DMS153 (cell line): ENCODE results near the gene POU2F1.
"Not testable (repeated sequence)": the region's sequence is repeated elsewhere in the genome, so short reads cannot be mapped to it uniquely, and the experiment has no call there.

ENCODE experiments used
- DNase-seq: peaks from one replicate; lab custom pipeline; 2025; lab: John Stamatoyannopoulos, UW

The POU2F1 gene

GRCh38 chr1:167205306-167206050, 15.2 kb upstream of the POU2F1 start:
- not testable (repeated sequence) for DNase-seq

- DNase-seq, result no peak
Measured at GRCh38 chr1:167206166-167206835, 14.4 kb upstream of the POU2F1 start.

- DNase-seq, result no peak
Measured at GRCh38 chr1:167207940-167208623, 12.6 kb upstream of the POU2F1 start.

- no peak for DNase-seq
Measured at GRCh38 chr1:167208624-167208976, 12.1 kb upstream of the POU2F1 start.

- DNase-seq, result no peak
Measured at GRCh38 chr1:167209044-167209443, 11.6 kb upstream of the POU2F1 start.

- no peak for DNase-seq
Measured at GRCh38 chr1:167210966-167211674, 9.6 kb upstream of the POU2F1 start.

- DNase-seq, result no peak
Measured at GRCh38 chr1:167212025-167212424, 8.7 kb upstream of the POU2F1 start.

- no peak for DNase-seq
Measured at GRCh38 chr1:167216809-167217208, 3.9 kb upstream of the POU2F1 start.

- DNase-seq, result no peak
Measured at GRCh38 chr1:167219194-167219593, 1.5 kb upstream of the POU2F1 start.

GRCh38 chr1:167219646-167220536, 795 bp upstream of the POU2F1 start:
- DNase-seq, result peak; percentile 95

- DNase-seq, result no peak
Measured at GRCh38 chr1:167221126-167221737, 546 bp downstream of the POU2F1 start.

GRCh38 chr1:167221738-167222610, 1.3 kb downstream of the POU2F1 start:
- peak; percentile 64 for DNase-seq

- DNase-seq, result peak; percentile 64
Measured at GRCh38 chr1:167223144-167224103, 2.7 kb downstream of the POU2F1 start.

GRCh38 chr1:167224734-167225235, 4.1 kb downstream of the POU2F1 start:
- not testable (repeated sequence) for DNase-seq

GRCh38 chr1:167225920-167226319, 5.2 kb downstream of the POU2F1 start:
- DNase-seq, result no peak

GRCh38 chr1:167227934-167228378, 7.3 kb downstream of the POU2F1 start:
- DNase-seq, result no peak

- peak; percentile 9 for DNase-seq
Measured at GRCh38 chr1:167229719-167230385, 9.2 kb downstream of the POU2F1 start.

- no peak for DNase-seq
Measured at GRCh38 chr1:167230437-167230836, 9.8 kb downstream of the POU2F1 start.
